K562 (cell line): ENCODE results near the gene MDM4.

Experiments
- CBFB ChIP-seq: sonication (generic); formaldehyde crosslinking; IDR thresholded peaks from 2 replicates; pipeline ENCODE4 v1.4.0; 2020; ENCODE audit warnings: mild to moderate bottlenecking, missing genetic modification reagents
- EP300 ChIP-seq: IDR thresholded peaks from 2 replicates; pipeline ENCODE4 v1.6.1; 2012; ENCODE audit warnings: low read length, improper control_type of control experiment
- GATA2 ChIP-seq: sonication (generic); formaldehyde crosslinking; IDR thresholded peaks from 2 replicates; pipeline ENCODE4 v1.4.0; 2020; ENCODE audit warnings: mild to moderate bottlenecking, missing genetic modification reagents
- HDAC2 ChIP-seq: fragments of 450-650 bp; IDR thresholded peaks from 2 replicates; pipeline ENCODE4 v1.6.1; 2016; ENCODE audit warnings: mild to moderate bottlenecking
- MAX ChIP-seq: sonication (generic); formaldehyde crosslinking; IDR thresholded peaks from 2 replicates; pipeline ENCODE4 v1.9.0; 2022; ENCODE audit warnings: mild to moderate bottlenecking, missing genetic modification reagents
- PPARD ChIP-seq: fragments of 250-450 bp; sonication (Bioruptor Pico); IDR thresholded peaks from 2 replicates; pipeline ENCODE4 v1.8.0; 2022; ENCODE audit warnings: inconsistent platforms, mild to moderate bottlenecking, moderate library complexity
- RAD21 ChIP-seq, 2 experiments: fragments of 250-450 bp in 1 of 2; fragments of 450-650 bp in 1 of 2; sonication (Bioruptor Pico) in 1 of 2; formaldehyde crosslinking in 1 of 2; IDR thresholded peaks in 1 of 2; conservative IDR thresholded peaks in 1 of 2; 2 replicates each; pipeline versions ENCODE4 v1.4.0 to v1.8.0; 2020 to 2022; ENCODE audit warnings: mild to moderate bottlenecking in 2 of 2, moderate library complexity in 1 of 2
- SMAD1 ChIP-seq: fragments of 150-350 bp; IDR thresholded peaks from 2 replicates; pipeline ENCODE4 v1.6.1; 2014; ENCODE audit warnings: low read length, low read depth; ENCODE audit not compliant: partially characterized antibody
- TF ChIP-seq, protein P1 (sequence below), 3 experiments: IDR thresholded peaks in 2 of 3; conservative IDR thresholded peaks in 1 of 3; 2 replicates each; pipeline ENCODE4 v1.5.1; 2011 to 2012; ENCODE audit warnings: low read length in 3 of 3, mild to moderate bottlenecking in 3 of 3, control low read depth in 2 of 3, improper control_type of control experiment in 1 of 3, inconsistent platforms in 1 of 3, low read depth in 1 of 3, mixed read lengths in 1 of 3, moderate library complexity in 1 of 3; ENCODE audit not compliant: insufficient read depth in 2 of 3
- TF ChIP-seq, protein P2 (sequence below), 2 experiments: fragments of 450-650 bp; formaldehyde crosslinking in 1 of 2; IDR thresholded peaks; 2 replicates each; pipeline versions ENCODE4 v1.4.0 to v1.6.1; 2014 to 2020; ENCODE audit warnings: mild to moderate bottlenecking in 2 of 2, borderline replicate concordance in 1 of 2, low read depth in 1 of 2
- TF ChIP-seq, protein P3 (sequence below): sonication (generic); formaldehyde crosslinking; IDR thresholded peaks from 2 replicates; pipeline ENCODE4 v1.8.1; 2022; ENCODE audit warnings: missing genetic modification reagents

- TF ChIP-seq GATA2 (no peak), RAD21 (CRISPR knock-in tag; conservative IDR thresholded peaks at IDR 0.05 in 1 of 2, IDR thresholded peaks at IDR 0.05 in 1 of 2) (no peak), PPARD (no peak), MAX (CRISPR knock-in tag) (no peak), HDAC2 (no peak), CBFB (no peak), EP300 (no peak), SMAD1 (no peak)
- TF ChIP-seq, protein P1, sequence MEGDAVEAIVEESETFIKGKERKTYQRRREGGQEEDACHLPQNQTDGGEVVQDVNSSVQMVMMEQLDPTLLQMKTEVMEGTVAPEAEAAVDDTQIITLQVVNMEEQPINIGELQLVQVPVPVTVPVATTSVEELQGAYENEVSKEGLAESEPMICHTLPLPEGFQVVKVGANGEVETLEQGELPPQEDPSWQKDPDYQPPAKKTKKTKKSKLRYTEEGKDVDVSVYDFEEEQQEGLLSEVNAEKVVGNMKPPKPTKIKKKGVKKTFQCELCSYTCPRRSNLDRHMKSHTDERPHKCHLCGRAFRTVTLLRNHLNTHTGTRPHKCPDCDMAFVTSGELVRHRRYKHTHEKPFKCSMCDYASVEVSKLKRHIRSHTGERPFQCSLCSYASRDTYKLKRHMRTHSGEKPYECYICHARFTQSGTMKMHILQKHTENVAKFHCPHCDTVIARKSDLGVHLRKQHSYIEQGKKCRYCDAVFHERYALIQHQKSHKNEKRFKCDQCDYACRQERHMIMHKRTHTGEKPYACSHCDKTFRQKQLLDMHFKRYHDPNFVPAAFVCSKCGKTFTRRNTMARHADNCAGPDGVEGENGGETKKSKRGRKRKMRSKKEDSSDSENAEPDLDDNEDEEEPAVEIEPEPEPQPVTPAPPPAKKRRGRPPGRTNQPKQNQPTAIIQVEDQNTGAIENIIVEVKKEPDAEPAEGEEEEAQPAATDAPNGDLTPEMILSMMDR (IDR thresholded peaks at IDR 0.05 in 2 of 3, conservative IDR thresholded peaks at IDR 0.05 in 1 of 3; ENCODE audit: insufficient read depth in 2 of 3, low read depth in 1 of 3, low read length in 3 of 3) = no peak
- TF ChIP-seq, protein P2, sequence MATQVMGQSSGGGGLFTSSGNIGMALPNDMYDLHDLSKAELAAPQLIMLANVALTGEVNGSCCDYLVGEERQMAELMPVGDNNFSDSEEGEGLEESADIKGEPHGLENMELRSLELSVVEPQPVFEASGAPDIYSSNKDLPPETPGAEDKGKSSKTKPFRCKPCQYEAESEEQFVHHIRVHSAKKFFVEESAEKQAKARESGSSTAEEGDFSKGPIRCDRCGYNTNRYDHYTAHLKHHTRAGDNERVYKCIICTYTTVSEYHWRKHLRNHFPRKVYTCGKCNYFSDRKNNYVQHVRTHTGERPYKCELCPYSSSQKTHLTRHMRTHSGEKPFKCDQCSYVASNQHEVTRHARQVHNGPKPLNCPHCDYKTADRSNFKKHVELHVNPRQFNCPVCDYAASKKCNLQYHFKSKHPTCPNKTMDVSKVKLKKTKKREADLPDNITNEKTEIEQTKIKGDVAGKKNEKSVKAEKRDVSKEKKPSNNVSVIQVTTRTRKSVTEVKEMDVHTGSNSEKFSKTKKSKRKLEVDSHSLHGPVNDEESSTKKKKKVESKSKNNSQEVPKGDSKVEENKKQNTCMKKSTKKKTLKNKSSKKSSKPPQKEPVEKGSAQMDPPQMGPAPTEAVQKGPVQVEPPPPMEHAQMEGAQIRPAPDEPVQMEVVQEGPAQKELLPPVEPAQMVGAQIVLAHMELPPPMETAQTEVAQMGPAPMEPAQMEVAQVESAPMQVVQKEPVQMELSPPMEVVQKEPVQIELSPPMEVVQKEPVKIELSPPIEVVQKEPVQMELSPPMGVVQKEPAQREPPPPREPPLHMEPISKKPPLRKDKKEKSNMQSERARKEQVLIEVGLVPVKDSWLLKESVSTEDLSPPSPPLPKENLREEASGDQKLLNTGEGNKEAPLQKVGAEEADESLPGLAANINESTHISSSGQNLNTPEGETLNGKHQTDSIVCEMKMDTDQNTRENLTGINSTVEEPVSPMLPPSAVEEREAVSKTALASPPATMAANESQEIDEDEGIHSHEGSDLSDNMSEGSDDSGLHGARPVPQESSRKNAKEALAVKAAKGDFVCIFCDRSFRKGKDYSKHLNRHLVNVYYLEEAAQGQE (IDR thresholded peaks at IDR 0.05; ENCODE audit: borderline replicate concordance) = no peak
- TF ChIP-seq, protein P2 (CRISPR knock-in tag; IDR thresholded peaks at IDR 0.05; ENCODE audit: low read depth) = no peak
- TF ChIP-seq, protein P3, sequence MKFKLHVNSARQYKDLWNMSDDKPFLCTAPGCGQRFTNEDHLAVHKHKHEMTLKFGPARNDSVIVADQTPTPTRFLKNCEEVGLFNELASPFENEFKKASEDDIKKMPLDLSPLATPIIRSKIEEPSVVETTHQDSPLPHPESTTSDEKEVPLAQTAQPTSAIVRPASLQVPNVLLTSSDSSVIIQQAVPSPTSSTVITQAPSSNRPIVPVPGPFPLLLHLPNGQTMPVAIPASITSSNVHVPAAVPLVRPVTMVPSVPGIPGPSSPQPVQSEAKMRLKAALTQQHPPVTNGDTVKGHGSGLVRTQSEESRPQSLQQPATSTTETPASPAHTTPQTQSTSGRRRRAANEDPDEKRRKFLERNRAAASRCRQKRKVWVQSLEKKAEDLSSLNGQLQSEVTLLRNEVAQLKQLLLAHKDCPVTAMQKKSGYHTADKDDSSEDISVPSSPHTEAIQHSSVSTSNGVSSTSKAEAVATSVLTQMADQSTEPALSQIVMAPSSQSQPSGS (CRISPR knock-in tag) = no peak
Observed at GRCh38 chr1:204471687-204472086, 44.5 kb upstream of the MDM4 start.
